Activated CD4-positive, alpha-beta T cell treated with anti-CD3 and anti-CD28 coated beads, Interleukin-2, Interleukin-4, amounts not matched to agents 100 ng/mL and 50 ng/mL, durations not matched to agents 16 hours and 8 hours (primary cell): ENCODE measurements around the gene SYNE3.

Source experiments
- DNase-seq: peaks from one replicate; pipeline ENCODE4 v3.0.0-alpha.2; 2020; ENCODE audit warnings: low spot score

The SYNE3 gene

GRCh38 chr14:95474941-95475340, 41.5 kb downstream of the SYNE3 start:
- DNase-seq: no peak

GRCh38 chr14:95474486-95474885, 42.0 kb downstream of the SYNE3 start:
- no peak for DNase-seq

GRCh38 chr14:95472819-95473251, 43.6 kb downstream of the SYNE3 start:
- DNase-seq: no peak

GRCh38 chr14:95471476-95471875, 45.0 kb downstream of the SYNE3 start:
- DNase-seq: no peak

GRCh38 chr14:95471016-95471415, 45.4 kb downstream of the SYNE3 start:
- DNase-seq: no peak

- no peak for DNase-seq
Observed at GRCh38 chr14:95469134-95469481, 47.3 kb downstream of the SYNE3 start.

- DNase-seq: no peak
Observed at GRCh38 chr14:95468448-95469133, 47.9 kb downstream of the SYNE3 start.

- no peak for DNase-seq
Observed at GRCh38 chr14:95467657-95468056, 48.8 kb downstream of the SYNE3 start.

GRCh38 chr14:95467232-95467631, 49.2 kb downstream of the SYNE3 start:
- DNase-seq: no peak
